Measurements from ENCODE around the gene G0S2. TPM values are rescaled to one million over a fixed set of nuclear protein-coding genes. Genes with fewer than 3 reads are reported as not detected.

G0S2 gene
- total and polyA plus RNA-seq, 2 donors from 2014 or later = 15.5 to 103 TPM

- intact Hi-C loops (cut with DNase I) = no loop called here
- DNase-seq (no peak), FAIRE-seq (no peak)
- Histone ChIP-seq H3K4me1 (ENCODE audit: control insufficient read depth in 2 of 3, insufficient read depth in 2 of 3, low read depth in 1 of 3, low read length in 3 of 3) (peaks cover 0 to 8% (median 6%) of the 10 kb centered on the region in 3 donors), H3K4me3 (ENCODE audit: low read length in 3 of 3) (no peak overlapping the region), H3K9ac (ENCODE audit: low read length in 3 of 3) (no peak overlapping the region), H3K27ac (ENCODE audit: low read depth in 2 of 2, low read length in 2 of 2) (no peak overlapping the region), H3K36me3 (ENCODE audit: control insufficient read depth in 2 of 3, insufficient read depth in 3 of 3, low read length in 3 of 3) (no peaks in the 10 kb centered on the region), H3K27me3 (ENCODE audit: control insufficient read depth, insufficient read depth, low read length) (no peaks in the 10 kb centered on the region), H3K9me3 (ENCODE audit: control insufficient read depth in 2 of 3, insufficient read depth in 1 of 3, low read length in 3 of 3) (no peaks in the 10 kb centered on the region)
- no peak for TF ChIP-seq CTCF (IDR thresholded peaks at IDR 0.05; ENCODE audit: borderline replicate concordance, extremely low read depth, insufficient read depth)
Measured at GRCh38 chr1:209708297-209708696, 33.1 kb downstream of the G0S2 start.

- Histone ChIP-seq H3K9me3 (ENCODE audit: control insufficient read depth in 2 of 3, insufficient read depth in 1 of 3, low read length in 3 of 3) (no peaks in the 10 kb centered on the region), H3K4me1 (ENCODE audit: control insufficient read depth in 2 of 3, insufficient read depth in 2 of 3, low read depth in 1 of 3, low read length in 3 of 3) (peaks cover 0 to 8% (median 6%) of the 10 kb centered on the region in 3 donors), H3K27me3 (ENCODE audit: control insufficient read depth, insufficient read depth, low read length) (no peaks in the 10 kb centered on the region), H3K36me3 (ENCODE audit: control insufficient read depth in 2 of 3, insufficient read depth in 3 of 3, low read length in 3 of 3) (no peaks in the 10 kb centered on the region), H3K27ac (ENCODE audit: low read depth in 2 of 2, low read length in 2 of 2) (no peak overlapping the region), H3K9ac (ENCODE audit: low read length in 3 of 3) (no peak overlapping the region), H3K4me3 (ENCODE audit: low read length in 3 of 3) (no peak overlapping the region)
- FAIRE-seq = no peak
- intact Hi-C loops (cut with DNase I) = no loop called here
- no peak for TF ChIP-seq CTCF (IDR thresholded peaks at IDR 0.05; ENCODE audit: borderline replicate concordance, extremely low read depth, insufficient read depth)
- DNase-seq = no peak
Measured at GRCh38 chr1:209710093-209710492, 34.9 kb downstream of the G0S2 start.

- H3K27ac ChIP-seq (ENCODE audit: low read depth in 2 of 2, low read length in 2 of 2) = no peak overlapping the region
- intact Hi-C loops (cut with DNase I) = no loop called here
- DNase-seq (no peak), FAIRE-seq (no peak)
- H3K4me1 ChIP-seq (ENCODE audit: control insufficient read depth in 2 of 3, insufficient read depth in 2 of 3, low read depth in 1 of 3, low read length in 3 of 3) = peaks cover 0 to 8% (median 6%) of the 10 kb centered on the region in 3 donors
- H3K4me3 ChIP-seq (ENCODE audit: low read length in 3 of 3) = no peak overlapping the region
- TF ChIP-seq CTCF (IDR thresholded peaks at IDR 0.05; ENCODE audit: borderline replicate concordance, extremely low read depth, insufficient read depth) = no peak
- no peaks in the 10 kb centered on the region for H3K9me3 ChIP-seq (ENCODE audit: control insufficient read depth in 2 of 3, insufficient read depth in 1 of 3, low read length in 3 of 3)
- H3K9ac ChIP-seq (ENCODE audit: low read length in 3 of 3) = no peak overlapping the region
- no peaks in the 10 kb centered on the region for H3K36me3 ChIP-seq (ENCODE audit: control insufficient read depth in 2 of 3, insufficient read depth in 3 of 3, low read length in 3 of 3)
- no peaks in the 10 kb centered on the region for H3K27me3 ChIP-seq (ENCODE audit: control insufficient read depth, insufficient read depth, low read length)
Measured at GRCh38 chr1:209710847-209711246, 35.6 kb downstream of the G0S2 start.

- Histone ChIP-seq H3K4me3 (ENCODE audit: low read length in 3 of 3) (no peak overlapping the region), H3K9ac (ENCODE audit: low read length in 3 of 3) (no peak overlapping the region), H3K36me3 (ENCODE audit: control insufficient read depth in 2 of 3, insufficient read depth in 3 of 3, low read length in 3 of 3) (no peaks in the 10 kb centered on the region), H3K9me3 (ENCODE audit: control insufficient read depth in 2 of 3, insufficient read depth in 1 of 3, low read length in 3 of 3) (no peaks in the 10 kb centered on the region), H3K27ac (ENCODE audit: low read depth in 2 of 2, low read length in 2 of 2) (no peak overlapping the region), H3K4me1 (ENCODE audit: control insufficient read depth in 2 of 3, insufficient read depth in 2 of 3, low read depth in 1 of 3, low read length in 3 of 3) (no peaks in the 10 kb centered on the region), H3K27me3 (ENCODE audit: control insufficient read depth, insufficient read depth, low read length) (no peaks in the 10 kb centered on the region)
- FAIRE-seq = no peak
- no peak for DNase-seq
- intact Hi-C loops (cut with DNase I) = no loop called here
- TF ChIP-seq CTCF (IDR thresholded peaks at IDR 0.05; ENCODE audit: borderline replicate concordance, extremely low read depth, insufficient read depth) = no peak
Measured at GRCh38 chr1:209714338-209714737, 39.1 kb downstream of the G0S2 start.

Data from kidney (tissue), 14 donors.